GM13977 (cell line): Measurements from ENCODE around the gene ITPR2.
A peak's percentile ranks its signal among the peaks of the same experiment; 100 is the strongest.

Experiments
- DNase-seq: peaks from one replicate; pipeline ENCODE4 v3.0.0; 2012; ENCODE audit warnings: low spot score
- CTCF ChIP-seq: IDR thresholded peaks from 2 replicates; pipeline ENCODE4 v1.5.1; 2012; ENCODE audit warnings: mild to moderate bottlenecking, control low read depth; ENCODE audit not compliant: insufficient read depth; ENCODE audit errors: extremely low read depth, missing control alignments
- in situ Hi-C: fragments of 300-500 bp; cut with MboI; formaldehyde crosslinking; loops from one replicate; pipeline ENCODE4 v1.12.0; 2022; ENCODE audit warnings: low sequenced_read_pairs, low pct_unique_long_range_greater_than_20kb, mixed read lengths, inconsistent platforms; ENCODE audit not compliant: unreplicated experiment

ITPR2 gene

DNA sequence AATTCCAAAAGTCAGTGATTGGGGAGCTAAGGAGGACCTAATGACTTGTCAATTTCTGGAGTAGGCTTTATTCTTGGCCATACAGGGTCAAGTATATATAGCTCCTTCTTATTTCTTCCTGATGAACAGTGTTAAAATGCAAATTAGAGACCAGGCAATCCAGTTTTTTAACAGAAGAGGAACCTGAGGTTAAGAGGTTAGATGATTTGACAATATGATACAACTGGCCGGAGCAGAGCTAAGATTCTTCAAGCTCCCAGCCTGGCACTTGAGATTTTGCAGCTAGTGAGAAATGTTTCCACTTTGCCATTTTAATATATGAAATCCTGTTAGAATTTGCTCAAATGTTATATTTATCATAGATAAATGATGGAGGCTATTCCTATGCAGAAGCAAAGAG is 433.6 kb downstream of the ITPR2 start:
- in situ Hi-C loops, result no loop called here
- no peak for TF ChIP-seq CTCF
- no peak for DNase-seq

DNA sequence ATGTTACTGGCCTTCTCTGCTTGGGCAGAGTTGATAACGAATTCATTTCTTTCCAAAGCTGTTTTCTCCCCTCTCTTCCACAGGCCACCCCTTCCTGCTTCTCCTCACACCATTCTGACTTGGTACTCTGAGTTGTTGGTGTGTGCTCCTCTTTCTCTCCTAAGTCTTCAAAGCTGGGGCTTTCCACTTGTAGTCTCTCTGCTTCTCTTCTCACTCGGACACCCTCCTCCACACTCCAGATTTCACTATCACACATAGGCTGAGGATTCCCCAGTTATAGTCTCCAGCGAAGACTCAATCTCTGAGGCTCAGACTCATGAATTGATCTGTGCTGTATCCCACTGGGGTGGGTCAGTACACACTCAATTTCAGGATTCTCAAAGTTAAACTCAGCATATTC is 436.6 kb downstream of the ITPR2 start:
- DNase-seq, result peak; percentile 40
- in situ Hi-C loops, result no loop called here
- TF ChIP-seq CTCF, result no peak

DNA sequence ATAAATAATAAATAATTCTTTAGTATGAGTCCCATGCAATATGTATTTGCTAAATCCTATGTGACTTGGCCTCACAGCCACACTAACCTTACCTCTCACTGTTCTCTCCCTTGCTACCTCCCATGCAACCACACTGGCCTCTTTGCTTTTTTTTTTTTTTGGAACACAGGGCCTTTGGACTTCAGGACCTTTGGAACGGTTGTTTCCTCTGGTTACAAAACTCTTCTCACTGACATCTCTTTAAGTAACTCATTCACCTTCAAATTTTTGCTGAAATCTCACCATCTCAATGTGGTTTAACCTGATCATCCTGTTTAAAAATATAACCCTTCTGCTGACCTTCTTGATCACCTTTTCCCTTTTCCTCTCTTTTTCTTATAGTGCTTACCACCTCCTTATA is 443.7 kb downstream of the ITPR2 start:
- in situ Hi-C loops, result no loop called here
- no peak for TF ChIP-seq CTCF
- no peak for DNase-seq

GRCh38 chr12:26384536-26384935 is 448.5 kb downstream of the ITPR2 start:
- no peak for DNase-seq
- in situ Hi-C loops, result no loop called here
- no peak for TF ChIP-seq CTCF

GRCh38 chr12:26383041-26383440 is 450.0 kb downstream of the ITPR2 start:
- no peak for TF ChIP-seq CTCF
- in situ Hi-C loops, result no loop called here
- DNase-seq, result no peak

DNA sequence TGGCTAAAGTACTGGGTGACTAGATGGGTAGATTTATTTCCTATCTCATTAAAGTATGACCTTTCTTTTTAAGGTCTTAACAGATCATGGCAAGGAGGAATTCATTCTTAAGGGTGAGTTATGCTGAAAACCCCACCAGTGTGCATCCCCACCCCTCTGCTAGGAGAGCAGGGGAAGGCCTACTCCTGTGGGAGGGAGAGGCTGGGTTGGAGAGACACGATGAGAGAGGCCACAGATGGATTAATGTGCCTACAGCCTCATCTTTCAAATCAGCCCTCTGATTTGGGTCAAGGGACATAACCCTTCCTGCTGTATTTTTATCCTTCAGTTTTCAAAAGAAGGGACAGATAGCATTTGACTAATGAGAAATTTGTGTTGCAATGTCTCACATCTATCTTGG is 452.1 kb downstream of the ITPR2 start:
- no peak for TF ChIP-seq CTCF
- in situ Hi-C loops, result no loop called here
- no peak for DNase-seq
